ENCODE measurements around the gene EVA1B.
A peak's percentile ranks its signal among the peaks of the same experiment; 100 is the strongest.

The EVA1B gene

DNA sequence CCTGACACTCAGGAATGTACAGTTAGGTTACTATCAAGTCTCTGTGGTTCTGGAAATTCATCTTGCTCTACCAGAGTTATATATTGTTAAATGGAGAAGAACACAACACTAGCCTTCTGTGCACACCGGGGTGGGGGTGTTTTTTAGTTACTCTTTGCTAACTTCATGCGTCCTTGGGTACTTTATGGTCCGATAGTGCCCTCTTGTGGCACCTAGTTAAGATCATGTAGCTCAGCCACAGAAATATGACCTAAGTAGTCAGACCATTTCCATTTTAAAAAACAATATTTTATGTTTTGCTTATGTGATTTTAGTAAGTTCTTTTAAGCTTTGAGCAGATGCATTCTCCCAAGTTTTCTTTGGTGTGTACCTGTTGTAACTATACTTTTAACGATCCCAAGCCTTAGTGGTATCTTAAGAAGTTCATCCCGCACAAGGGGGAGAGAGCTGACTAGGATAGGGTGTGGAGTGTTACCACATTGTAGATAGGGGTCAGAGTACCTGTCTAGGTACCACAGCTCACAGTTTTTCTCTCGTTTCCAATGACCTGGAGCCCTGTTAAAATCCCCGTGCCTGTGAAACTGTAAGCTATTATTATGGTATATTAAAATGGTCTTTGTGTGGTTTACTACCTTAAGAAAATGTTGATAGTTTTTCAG lies 37.9 kb downstream of the EVA1B start:
- Histone ChIP-seq H3K27ac (peak overlapping the region in 1 of 2 donors; percentile 23), H3K4me3 (no peak overlapping the region)
- no peak for DNase-seq (ENCODE audit: low spot score)
- TF ChIP-seq CTCF (IDR thresholded peaks at IDR 0.05): peak; percentile 63

DNA sequence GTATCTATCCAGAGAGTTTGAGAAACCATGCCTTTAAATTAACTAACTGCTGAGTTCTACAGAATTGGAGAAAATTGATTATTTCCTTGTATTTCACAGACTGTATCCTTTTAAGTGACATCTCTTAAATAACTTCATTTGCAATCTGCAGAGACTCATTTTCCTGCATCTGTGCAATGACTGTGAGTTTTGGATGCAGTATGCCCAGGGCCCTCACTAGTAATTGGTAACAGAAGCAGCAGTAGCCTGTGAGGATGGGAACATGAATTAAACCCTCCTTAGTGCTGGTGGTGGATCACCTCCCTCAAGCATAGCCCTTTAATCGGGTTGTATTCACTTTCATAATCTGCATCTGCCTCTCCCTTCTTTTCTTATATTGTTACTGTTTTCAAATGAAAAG lies 38.9 kb downstream of the EVA1B start:
- DNase-seq (ENCODE audit: low spot score): no peak
- Histone ChIP-seq H3K4me3 (no peak overlapping the region), H3K27ac (no peak overlapping the region)
- no peak for TF ChIP-seq CTCF (IDR thresholded peaks at IDR 0.05)

- Histone ChIP-seq H3K27ac (no peak overlapping the region), H3K4me3 (no peak overlapping the region)
- TF ChIP-seq CTCF (IDR thresholded peaks at IDR 0.05): no peak
- DNase-seq (ENCODE audit: low spot score): no peak
Measured at GRCh38 chr1:36284061-36284460, 39.4 kb downstream of the EVA1B start.

DNA sequence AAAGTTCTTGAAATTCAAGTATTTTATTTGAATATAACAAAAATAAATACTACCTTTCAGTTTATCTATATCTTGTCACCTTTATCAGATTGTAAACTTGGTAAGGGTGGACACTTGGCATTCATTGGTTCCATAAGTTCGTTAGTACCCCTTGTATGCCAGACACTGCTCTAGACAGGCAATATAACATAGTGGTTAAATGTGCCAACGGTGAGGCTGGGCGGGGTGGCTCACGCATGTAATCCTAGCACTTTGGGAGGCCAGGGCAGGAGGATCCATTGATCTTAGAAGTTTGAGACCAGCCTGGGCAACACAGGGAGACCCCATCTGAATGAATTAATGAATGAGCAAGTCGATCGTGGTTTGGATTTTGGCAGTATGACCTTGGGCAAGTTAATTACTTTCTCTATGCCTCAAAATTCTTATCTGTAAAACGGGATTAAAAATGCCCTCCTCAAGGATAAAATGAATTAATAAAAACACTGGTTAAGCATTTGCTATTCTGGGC lies 43.6 kb downstream of the EVA1B start:
- no peak for DNase-seq (ENCODE audit: low spot score)
- no peak for TF ChIP-seq CTCF (IDR thresholded peaks at IDR 0.05)
- peak overlapping the region in 1 of 2 donors; percentile 32 for H3K27ac ChIP-seq
- H3K4me3 ChIP-seq: no peak overlapping the region

GRCh38 chr1:36279110-36279788 lies 44.2 kb downstream of the EVA1B start:
- DNase-seq (ENCODE audit: low spot score): no peak
- TF ChIP-seq CTCF (IDR thresholded peaks at IDR 0.05): no peak
- Histone ChIP-seq H3K4me3 (no peak overlapping the region), H3K27ac (no peak overlapping the region)

DNA sequence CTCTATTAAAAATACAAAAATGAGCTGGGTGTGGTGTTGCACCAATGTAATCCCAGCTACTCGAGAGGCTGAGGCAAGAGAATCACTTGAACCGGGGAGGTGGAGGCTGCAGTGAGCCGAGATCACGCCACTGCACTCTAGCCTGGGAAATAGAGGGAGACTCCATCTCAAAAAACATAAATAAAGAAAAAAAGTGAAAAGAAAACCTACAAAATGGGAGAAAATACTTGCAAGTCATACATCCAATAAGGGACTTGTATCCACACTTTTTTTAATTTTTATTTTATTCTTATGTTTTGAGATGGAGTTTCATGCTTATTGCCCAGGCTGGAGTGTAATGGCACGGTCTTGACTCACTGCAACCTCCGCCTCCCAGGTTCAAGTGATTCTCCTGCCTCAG lies 46.8 kb downstream of the EVA1B start:
- DNase-seq (ENCODE audit: low spot score): no peak
- H3K4me3 ChIP-seq: no peak overlapping the region
- no peak overlapping the region for H3K27ac ChIP-seq
- no peak for TF ChIP-seq CTCF (IDR thresholded peaks at IDR 0.05)

GRCh38 chr1:36274201-36274600 lies 49.2 kb downstream of the EVA1B start:
- no peak for DNase-seq (ENCODE audit: low spot score)
- H3K27ac ChIP-seq: no peak overlapping the region
- no peak for TF ChIP-seq CTCF (IDR thresholded peaks at IDR 0.05)
- no peak overlapping the region for H3K4me3 ChIP-seq
